SK-N-SH treated with all-trans-retinoic acid at 6 μM for 48 hours (cell line): Measurements from ENCODE around the gene CACNA1S.

Experiments
- ARNTL ChIP-seq: fragments of 450-650 bp; formaldehyde crosslinking; IDR thresholded peaks from 2 replicates; pipeline ENCODE4 v1.5.0; 2020; ENCODE audit warnings: low read depth, mild to moderate bottlenecking, moderate library complexity, borderline replicate concordance
- CREB5 ChIP-seq: fragments of 250-450 bp; sonication (Bioruptor Pico); IDR thresholded peaks from 2 replicates; pipeline ENCODE4 v1.5.1; 2020; ENCODE audit warnings: low read depth, mild to moderate bottlenecking, moderate library complexity
- CSDC2 ChIP-seq: fragments of 250-450 bp; sonication (Bioruptor Pico); IDR thresholded peaks from 2 replicates; pipeline ENCODE4 v1.5.0; 2020; ENCODE audit warnings: mild to moderate bottlenecking, moderate library complexity
- CSRNP3 ChIP-seq: fragments of 250-450 bp; sonication (Bioruptor Pico); IDR thresholded peaks from 2 replicates; pipeline ENCODE4 v1.5.1; 2021; ENCODE audit warnings: mild to moderate bottlenecking, moderate library complexity
- ESRRG ChIP-seq: fragments of 250-450 bp; sonication (Bioruptor Pico); IDR thresholded peaks from 2 replicates; pipeline ENCODE4 v1.6.1; 2021; ENCODE audit warnings: mild to moderate bottlenecking
- GLIS3 ChIP-seq: fragments of 250-450 bp; sonication (Bioruptor Pico); IDR thresholded peaks from 2 replicates; pipeline ENCODE4 v1.5.0; 2020; ENCODE audit warnings: mild to moderate bottlenecking, moderate library complexity
- ISL1 ChIP-seq: fragments of 250-450 bp; sonication (Bioruptor Pico); IDR thresholded peaks from 2 replicates; pipeline ENCODE4 v2.1.2; 2022; ENCODE audit warnings: mild to moderate bottlenecking, moderate library complexity
- PATZ1 ChIP-seq: fragments of 250-450 bp; sonication (Bioruptor Pico); IDR thresholded peaks from 2 replicates; pipeline ENCODE4 v1.8.0; 2020; ENCODE audit warnings: mild to moderate bottlenecking, moderate library complexity, borderline replicate concordance
- POU6F1 ChIP-seq: fragments of 250-450 bp; sonication (Bioruptor Pico); IDR thresholded peaks from 2 replicates; pipeline ENCODE4 v1.8.0; 2021; ENCODE audit warnings: low read depth, mild to moderate bottlenecking, moderate library complexity, borderline replicate concordance
- ZC3H10 ChIP-seq: fragments of 250-450 bp; sonication (Bioruptor Pico); IDR thresholded peaks from 2 replicates; pipeline ENCODE4 v1.5.1; 2021; ENCODE audit warnings: mild to moderate bottlenecking, moderate library complexity
- ZFP3 ChIP-seq: fragments of 250-450 bp; sonication (Bioruptor Pico); IDR thresholded peaks from 2 replicates; pipeline ENCODE4 v1.5.0; 2020; ENCODE audit warnings: mild to moderate bottlenecking, moderate library complexity
- ZFP30 ChIP-seq: fragments of 450-650 bp; formaldehyde crosslinking; IDR thresholded peaks from 2 replicates; pipeline ENCODE4 v1.5.0; 2022; ENCODE audit warnings: mild to moderate bottlenecking, moderate library complexity
- ZNF70 ChIP-seq: fragments of 450-650 bp; formaldehyde crosslinking; IDR thresholded peaks from 2 replicates; pipeline ENCODE4 v1.5.0; 2020; ENCODE audit warnings: mild to moderate bottlenecking, moderate library complexity
- ZNF8 ChIP-seq: fragments of 450-650 bp; formaldehyde crosslinking; IDR thresholded peaks from 2 replicates; pipeline ENCODE4 v1.5.0; 2020; ENCODE audit warnings: mild to moderate bottlenecking, moderate library complexity

GRCh38 chr1:201131398-201131797, 19.2 kb upstream of the CACNA1S start:
- TF ChIP-seq ARNTL (CRISPR knock-in tag) (no peak), ESRRG (CRISPR knock-in tag) (no peak), ZNF8 (no peak), PATZ1 (CRISPR knock-in tag) (no peak), CSRNP3 (CRISPR knock-in tag) (no peak), CSDC2 (CRISPR knock-in tag) (no peak), ZFP30 (CRISPR knock-in tag) (no peak), ZNF70 (no peak), CREB5 (no peak), ISL1 (no peak), POU6F1 (no peak), ZFP3 (CRISPR knock-in tag) (no peak), GLIS3 (CRISPR knock-in tag) (no peak), ZC3H10 (CRISPR knock-in tag) (no peak)
